Measurements from ENCODE around the gene CCDC71L.
A peak's percentile ranks its signal among the peaks of the same experiment; 100 is the strongest.

CCDC71L gene

DNA sequence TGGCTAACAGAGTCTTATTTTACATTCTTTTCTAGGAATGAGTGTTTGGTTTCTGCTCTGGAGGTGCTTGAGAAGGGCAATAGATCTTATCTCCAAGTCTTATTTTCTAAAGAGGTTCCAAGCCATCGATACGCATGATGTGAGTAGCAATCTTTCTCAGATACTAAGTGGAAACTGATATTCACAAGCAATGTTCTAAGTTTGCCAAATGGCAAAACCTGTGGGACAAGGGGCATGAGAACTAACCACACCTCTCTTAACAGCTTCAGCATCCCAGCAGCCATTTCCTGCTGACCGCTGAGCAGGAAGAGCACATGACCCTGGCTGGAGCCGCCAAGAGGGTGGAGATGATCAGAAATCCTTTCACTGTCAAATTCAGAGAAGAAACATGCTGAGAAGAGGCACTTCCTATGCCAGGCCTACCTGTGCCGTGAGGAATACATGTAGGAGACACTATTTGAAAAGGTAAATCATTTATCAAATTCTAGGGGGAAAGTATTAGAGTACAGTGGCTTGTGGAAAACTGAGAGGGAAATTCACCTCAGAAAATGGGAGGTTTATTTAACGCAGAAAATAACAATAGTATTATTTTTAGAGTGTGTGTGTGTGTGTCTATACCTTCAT, 35.2 kb downstream of the CCDC71L start:
- no peak for DNase-seq (ENCODE audit: low spot score)

DNA sequence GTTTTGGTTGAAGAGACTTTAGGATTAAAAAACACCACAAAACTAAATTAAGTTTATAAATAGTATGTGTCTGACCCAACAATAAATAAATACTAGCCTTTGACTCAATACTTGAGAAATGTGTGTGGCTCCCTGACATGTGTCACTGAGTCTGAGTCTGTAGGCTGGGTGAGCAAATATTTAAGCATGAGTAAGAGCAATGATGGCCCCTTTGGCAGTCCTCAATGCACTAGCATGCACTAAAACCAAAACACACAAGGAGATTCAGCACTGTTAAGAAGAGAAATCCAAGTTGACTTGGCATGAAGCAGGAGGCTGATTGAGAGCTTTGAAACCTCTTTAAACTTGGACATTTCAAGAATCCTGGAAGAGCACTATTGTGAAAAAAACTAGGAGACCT, 37.1 kb downstream of the CCDC71L start:
- DNase-seq (ENCODE audit: low spot score): peak; percentile 87

DNA sequence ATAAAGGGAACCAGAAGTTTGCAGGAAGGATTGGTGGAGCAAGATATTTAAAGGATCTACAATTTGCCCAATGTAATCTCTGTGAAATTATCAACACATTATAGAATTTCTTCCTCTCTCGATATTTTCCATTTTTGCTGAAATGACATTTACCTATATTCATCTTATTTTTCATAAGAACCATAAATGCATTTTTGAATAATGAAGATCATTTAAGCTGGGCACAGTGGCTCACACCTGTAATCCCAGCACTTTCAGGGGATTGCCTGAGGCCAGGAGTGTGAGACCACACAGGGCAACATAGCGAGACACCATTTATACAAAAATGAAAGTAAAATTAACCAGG, 37.7 kb downstream of the CCDC71L start:
- no peak for DNase-seq (ENCODE audit: low spot score)

DNA sequence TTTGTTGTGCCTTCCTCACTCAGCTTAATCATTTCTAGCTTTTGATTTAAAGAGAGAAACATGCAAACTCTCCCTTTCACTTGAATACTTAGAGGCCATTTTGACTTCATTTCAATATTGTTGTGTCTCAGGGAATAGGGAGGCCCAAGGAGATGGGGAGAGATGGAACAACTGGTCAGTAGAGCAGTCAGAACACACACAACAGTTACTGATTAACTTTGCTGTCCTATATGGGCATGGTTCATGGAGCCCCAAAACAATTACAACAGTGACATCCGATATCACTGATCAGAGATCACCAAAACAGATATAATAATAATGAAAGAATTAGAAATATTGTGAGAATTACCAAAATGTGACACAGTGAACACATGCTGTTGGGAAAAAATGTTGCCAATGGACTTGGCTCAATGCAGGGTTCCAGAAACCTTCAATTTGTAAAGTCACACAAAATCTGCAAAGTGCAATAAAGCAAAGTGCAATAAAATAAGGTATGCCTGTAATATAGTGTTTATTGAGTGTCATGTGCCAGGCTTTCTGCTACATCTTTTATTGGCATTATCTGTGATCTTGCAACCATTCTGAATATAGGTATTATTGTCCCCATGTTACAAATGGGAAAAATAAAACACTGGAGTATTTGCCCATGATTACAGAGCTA, 38.2 kb downstream of the CCDC71L start:
- no peak for DNase-seq (ENCODE audit: low spot score)

DNA sequence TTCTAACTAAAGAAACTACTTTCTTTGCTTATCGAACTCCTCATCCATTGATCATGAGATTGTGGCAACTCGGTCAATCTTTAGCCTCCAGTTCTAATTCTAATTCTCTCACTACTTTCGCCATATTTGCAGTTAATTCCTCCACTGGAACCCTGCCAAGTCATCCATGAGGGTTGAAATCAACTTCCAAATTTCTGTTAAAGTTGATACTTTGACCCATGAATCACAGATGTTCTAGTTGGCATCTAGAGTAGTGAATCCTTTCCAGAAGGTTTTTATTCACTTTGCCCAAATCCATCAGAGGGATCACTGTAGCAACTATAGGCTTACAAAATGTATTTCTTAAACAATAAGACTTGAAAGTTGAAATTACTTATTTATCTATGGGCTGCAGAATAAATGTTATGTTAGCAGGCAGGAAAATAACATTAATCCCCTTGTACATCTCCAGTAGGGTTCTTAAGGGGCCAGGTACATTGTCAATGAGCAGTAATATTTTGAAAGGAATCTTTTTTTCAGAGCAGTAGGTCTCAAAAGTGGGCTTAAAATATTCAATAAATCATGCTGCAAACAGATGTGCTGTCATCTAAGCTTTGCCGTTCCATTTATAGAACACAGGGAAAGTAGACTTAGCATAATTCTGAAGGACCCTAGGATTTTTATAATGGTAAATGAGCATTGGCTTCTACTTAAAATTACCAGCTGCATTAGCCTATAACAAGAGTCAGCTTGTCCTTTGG, 39.4 kb downstream of the CCDC71L start:
- DNase-seq (ENCODE audit: low spot score): no peak

DNA sequence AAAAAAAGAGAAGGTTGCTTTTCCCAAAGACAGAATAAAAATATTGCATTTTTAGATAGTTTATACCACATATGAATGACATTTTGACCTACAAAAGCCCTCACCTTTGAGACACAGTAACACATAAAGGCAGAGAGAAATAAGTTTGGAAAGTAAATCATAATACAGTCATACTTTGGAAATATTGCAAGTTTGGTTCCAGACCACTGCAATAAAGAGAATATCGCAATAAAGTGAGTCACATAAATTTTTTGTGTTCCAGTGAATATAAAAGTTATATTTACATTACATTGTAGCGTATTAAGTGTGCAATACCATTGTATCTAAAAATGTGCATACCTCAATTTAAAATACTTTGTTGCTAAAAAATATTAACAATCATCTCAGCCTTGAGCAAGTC, 40.3 kb downstream of the CCDC71L start:
- DNase-seq (ENCODE audit: low spot score): no peak

DNA sequence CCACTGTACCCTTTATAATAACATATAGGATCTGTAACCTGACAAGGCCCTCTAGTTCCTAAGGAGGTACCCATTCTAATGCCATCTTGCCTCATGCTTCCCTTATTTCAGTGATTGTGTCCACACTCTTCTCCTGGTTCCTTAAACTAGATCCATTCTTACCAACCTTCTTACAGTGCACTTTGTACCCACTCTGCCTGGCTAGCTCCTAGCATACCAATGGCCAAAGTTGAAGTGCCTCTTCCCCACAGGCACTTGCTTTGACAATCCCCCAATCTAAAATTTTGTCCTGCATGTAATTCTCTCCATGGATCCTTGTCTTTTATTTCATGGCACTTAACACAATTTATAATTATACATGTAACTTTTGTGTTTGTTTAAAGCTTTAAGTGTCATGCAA, 40.9 kb downstream of the CCDC71L start:
- DNase-seq (ENCODE audit: low spot score): no peak

DNA sequence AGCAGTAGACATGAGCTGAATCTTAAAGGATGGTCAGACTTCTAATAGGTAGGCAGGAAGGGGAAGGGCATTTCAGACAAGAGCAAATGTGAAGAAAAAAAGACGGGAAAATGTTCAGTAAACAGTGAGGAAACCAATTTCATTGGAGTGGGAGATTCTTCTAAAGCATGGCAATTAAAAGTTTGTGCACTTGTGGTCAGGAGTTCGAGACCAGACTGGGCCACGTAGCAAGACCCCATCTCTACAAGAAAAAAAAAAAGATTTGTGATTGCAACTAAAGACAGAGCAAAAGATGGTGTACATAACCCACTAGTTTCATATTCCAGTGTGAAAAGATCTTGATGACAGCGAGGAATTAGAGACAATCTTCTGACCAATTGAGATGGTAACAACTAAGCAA, 41.7 kb downstream of the CCDC71L start:
- no peak for DNase-seq (ENCODE audit: low spot score)

DNA sequence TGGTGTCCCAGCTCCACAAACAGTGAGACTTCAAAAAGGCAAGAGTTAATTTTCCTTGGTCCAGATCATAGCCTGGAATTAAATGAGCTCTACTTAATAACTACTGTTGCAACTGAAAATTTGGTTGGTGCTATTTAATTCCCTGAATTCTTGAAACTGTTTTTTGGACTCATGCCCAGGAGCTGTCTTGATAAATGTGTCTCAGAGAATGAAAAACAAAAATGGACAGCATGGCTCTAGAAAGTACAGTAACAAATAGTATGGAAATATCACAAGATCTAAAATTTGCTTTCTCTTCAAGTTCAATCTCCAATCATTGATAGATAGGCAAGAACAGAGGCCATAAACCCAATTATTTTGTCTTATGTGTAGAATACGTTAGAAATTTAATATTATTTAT, 42.5 kb downstream of the CCDC71L start:
- DNase-seq (ENCODE audit: low spot score): no peak

DNA sequence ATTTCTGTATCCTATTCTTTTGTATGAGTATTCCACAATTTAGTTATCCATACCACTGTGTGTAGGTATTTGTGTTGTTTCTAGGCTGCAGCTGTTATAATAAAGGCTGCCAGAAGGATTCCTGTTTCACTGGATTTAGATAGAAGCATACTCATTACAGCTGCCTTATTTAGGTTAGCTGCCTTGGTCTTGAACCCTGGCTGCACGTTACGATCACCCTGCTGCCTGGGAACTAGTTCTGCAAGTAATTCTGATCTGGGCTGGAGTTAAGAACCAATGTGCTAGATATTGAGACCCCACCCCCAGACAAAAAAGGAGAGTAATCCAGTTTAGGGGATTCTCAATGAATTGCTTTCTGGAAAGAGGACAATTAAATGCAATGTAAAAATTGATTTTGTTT, 43.1 kb downstream of the CCDC71L start:
- DNase-seq (ENCODE audit: low spot score): no peak

DNA sequence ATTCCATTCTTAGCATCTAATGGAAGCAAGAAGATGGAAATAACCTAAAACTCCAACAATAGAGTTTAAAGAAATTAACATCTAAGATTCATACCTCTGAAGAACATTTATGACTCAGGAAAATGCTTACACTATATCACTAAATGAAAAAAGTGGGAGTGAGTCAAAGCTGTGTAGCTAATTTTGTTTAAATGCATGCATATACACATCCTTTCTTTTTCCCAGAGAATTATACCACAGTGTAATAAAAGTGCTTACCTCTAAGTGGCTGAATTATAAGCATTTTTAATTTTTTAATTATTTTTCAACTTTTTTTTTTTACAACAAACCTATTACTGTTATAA, 44.3 kb downstream of the CCDC71L start:
- no peak for DNase-seq (ENCODE audit: low spot score)

DNA sequence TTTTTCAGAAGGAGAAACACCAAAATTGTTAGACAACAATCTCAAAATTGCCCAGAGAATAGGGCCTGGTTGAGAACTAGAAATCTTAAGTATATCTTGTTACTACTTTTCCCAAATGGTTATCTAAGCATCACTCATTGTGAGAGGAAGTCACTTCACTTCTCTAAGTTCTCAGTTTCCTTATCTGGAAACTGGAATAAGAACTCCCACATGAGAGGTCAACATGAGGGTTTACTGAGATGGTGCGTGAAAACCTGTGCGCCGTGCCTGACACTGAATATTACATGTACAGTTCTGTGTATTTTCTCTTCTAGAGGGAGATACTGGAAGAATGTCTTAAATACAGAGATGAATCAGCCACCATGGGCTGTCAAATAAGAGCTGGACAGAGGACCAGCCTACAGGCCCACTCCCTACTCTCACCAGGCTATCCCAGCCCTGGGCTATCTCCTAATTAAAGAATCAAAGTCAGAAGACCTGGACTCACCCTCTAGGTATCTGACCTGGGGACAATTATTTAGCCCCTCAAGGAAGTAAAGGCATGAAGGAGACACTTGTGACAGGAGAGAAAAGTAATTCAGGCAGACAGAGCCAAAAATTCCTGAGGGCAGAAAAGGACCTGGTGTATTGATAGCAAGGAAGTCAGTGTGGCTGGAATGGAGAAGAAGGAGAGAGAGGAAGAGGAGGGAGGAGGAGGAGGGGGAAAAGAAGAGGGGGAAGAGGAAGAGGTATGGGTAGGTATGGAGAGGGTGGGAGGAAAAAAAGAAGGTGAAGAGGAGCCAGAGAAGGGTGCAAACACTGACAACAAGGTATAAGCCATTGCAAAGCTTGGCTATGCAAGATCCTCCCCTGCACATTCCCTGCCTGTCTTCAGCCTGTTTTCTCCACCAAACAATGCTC, 44.9 kb downstream of the CCDC71L start:
- no peak for DNase-seq (ENCODE audit: low spot score)

DNA sequence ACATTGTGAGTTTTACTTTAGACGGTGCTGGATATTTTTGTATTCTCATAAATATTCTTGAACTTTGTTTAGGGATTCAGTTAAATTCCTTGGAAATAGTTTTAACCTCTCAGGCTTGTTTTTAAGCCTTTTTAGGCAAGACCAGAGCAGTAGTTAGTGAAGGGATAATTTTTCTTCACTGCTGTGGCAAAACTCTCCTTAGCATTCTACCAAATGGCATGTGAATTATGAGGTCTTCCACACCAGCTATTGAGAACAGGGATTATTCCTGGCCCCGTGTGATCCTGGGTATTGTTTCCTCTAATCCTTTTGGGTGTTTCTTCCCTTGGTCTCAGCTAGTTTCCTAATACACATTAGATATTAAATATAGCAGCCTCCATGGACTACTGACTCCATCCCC, 46.2 kb downstream of the CCDC71L start:
- no peak for DNase-seq (ENCODE audit: low spot score)

DNA sequence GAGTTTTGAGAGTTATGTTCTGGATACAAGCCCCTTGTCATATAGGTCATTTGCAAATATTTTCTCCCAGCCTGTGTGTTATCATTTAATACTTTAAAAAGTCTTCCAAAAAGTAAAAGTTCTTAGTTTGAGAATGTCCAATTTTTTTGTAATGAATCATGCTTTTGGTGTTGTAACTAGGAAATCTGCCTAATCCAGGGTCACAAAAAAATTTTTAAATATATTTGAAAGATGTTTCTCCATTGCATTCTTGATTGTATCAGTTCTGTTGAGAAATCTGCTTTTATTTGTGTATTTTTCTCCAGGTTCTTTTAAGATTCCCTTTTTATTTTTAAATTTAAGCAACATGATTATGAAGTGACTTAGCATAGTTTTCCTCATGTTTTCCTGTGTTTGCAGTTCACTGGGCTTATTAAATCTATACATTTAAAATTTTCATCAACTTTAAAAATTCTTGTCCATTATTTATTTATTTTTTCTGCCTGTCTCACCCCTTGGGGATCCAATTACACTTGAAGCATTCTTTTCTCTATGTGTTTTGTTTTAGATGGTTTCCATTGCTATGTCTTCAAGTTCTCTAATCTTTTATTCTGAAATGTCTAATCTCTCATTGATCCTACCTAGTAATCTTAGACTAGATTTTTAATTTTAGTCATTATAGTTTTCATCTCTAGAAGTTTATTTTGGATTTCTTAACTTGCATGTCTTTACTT, 47.0 kb downstream of the CCDC71L start:
- peak; percentile 21 for DNase-seq (ENCODE audit: low spot score)

DNA sequence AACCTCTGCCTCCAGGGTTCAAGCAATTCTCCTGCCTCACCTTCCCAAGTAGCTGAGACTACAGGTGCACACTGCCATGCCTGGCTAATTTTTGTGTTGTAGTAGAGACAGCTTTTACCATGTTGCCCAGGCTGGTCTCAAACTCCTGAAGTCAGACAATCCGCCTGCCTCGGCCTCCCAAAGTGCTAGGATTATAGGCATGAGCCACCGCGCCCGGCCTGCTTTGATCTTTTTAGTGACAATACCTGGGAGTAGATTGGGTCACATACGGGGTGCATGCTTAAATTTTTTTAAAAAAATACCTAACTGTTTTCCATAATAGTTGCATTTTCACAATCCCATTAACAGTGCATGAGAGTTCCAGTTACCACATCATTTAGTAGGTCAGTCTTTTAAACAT, 47.7 kb downstream of the CCDC71L start:
- DNase-seq (ENCODE audit: low spot score): no peak

DNA sequence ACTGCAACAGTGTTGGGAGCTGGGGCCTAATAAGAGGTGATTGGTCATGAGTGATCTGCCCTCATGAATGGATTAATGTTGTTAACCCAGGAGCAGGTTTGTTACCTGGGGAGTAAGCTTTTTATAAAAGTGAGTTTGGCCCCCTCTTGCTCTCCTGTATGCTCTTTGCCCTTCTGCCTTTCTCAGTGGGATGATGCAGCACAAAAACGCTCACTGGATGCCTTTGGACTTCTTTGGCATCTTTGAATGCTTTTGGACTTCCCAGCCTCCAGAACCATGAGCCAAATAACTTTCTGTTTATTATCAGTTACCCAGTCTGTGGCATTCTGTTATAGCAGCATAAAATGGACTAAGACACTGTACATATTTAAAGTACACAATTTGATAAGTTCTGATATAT, 48.5 kb downstream of the CCDC71L start:
- DNase-seq (ENCODE audit: low spot score): no peak

DNA sequence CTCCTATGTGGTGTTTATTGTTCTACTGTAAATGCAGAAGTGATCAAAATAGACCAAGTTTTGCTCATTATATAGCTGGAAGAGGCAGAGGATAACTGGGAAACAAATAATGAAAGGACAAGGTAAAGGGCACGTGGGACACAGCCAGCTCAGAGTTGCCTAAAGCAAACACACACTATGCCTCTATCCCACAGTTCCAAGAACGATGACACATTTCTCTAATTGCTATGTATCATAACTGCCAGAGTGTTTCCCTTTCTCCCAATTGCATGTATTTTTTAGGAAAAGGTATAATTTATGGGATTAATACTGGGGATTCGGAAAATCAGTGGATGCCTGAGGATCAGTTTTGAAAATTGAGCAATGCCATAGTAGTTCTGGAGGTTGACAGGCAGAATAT, 49.0 kb downstream of the CCDC71L start:
- no peak for DNase-seq (ENCODE audit: low spot score)

DNA sequence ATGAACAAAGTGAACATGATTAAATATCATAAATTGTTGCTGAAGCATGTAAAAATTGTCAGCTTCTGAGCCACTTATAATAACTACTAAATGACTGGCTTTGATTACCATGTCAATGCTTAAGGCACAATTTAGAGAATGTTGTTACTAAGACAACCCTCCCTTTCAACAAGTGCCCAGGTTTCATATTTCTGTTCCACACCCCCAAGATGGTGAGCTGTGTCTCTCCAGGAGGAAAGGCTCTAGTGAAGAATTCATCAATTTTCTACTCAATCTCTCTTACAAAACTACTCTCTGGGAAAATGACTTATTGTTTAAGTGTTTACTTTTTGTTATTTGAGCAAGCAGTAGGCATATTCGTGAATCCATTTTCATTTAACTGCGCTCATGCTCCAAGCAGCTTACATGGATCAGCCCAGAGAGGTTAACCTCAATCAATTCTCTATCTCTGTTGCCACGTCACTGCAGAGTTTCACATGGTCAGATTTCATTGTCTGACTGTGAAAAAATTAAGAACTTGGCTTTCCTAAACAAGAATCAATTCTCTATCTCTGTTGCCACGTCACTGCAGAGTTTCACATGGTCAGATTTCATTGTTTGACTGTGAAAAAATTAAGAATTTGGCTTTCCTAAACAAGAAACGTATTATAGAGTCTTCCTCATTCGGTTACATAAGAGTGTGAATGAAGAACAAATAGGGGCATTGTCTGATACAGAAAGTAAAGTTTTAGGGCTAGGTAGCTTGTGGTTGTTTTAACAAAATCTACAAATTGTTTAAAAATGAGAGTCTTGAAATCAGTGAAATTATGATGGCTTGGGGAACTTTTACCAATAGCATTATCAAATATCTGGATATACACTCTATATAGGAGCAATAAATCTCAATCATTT, 49.7 kb downstream of the CCDC71L start:
- DNase-seq (ENCODE audit: low spot score): no peak

DNA sequence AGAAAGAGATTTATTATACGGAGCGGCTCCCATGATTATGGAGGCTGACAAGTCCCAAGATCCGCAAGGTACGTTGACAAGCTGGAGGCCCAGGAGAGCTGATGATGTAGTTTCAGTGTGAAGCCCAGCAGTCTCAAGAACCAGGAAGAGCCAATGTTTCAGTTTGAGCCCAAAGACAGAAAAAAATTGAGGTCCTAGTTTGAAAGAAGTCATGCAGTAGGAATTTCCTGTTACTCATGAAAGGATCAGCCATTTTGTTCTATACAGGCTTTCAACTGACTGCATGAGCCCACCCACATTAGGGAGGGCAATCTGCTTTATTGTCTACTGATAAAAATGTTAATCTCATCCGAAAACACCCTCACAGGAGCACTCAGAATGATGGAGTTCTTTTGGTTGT, 51.5 kb downstream of the CCDC71L start:
- DNase-seq (ENCODE audit: low spot score): peak; percentile 40

DNA sequence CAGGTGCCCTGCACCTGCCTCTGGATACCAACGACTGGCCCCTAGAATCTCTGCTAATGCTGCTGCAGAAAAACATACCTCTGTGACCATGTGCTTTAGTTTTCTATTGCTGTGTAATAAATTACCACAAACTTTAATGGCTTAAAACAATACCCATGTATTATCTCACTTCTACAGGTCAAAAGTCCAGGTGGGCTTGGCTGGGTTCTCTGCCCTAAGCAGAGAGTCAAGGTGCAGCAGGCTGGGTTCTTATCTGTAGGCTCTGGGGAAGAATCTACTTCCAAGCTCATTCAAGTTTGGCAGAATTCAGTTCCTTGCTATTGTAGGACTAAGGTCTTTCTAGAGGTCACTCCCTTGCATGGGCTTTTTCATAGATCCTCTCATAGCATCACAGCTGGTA, 52.3 kb downstream of the CCDC71L start:
- no peak for DNase-seq (ENCODE audit: low spot score)

Data from AG20443 (cell line).